ENCODE results near the gene FDCSP.
"Not testable (repeated sequence)": the region's sequence is repeated elsewhere in the genome, so short reads cannot be mapped to it uniquely, and the experiment has no call there.

DNA sequence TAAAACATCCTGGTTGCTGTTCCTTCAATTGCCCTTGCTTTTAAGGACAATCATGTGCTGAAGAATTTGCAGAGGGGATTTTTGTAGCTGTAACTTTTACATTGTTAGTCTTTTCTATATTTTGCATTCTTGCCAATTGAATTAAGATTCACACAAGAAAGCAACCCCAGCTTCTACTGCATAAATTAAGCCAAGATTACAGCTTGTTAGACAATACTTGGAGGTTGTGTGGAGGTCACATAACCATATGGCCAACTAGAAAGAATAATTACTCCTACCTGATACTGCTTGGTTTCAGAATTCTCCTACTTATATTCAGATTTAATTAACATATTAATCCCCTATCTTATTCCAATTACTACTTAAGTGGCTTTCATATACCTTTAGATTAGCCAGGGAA, 4.1 kb upstream of the FDCSP start:
- not testable (repeated sequence) for TF ChIP-seq EZH2 (IDR thresholded peaks at IDR 0.05; ENCODE audit: insufficient read depth, poor library complexity, severe bottlenecking); EZH2phosphoT487 (IDR thresholded peaks at IDR 0.05; ENCODE audit: insufficient read depth, low read depth)
